Adrenal gland (tissue), 12 donors: Measurements from ENCODE around the gene FHIT. TPM values are rescaled to one million over a fixed set of nuclear protein-coding genes. Genes with fewer than 3 reads are reported as not detected.

ENCODE experiments used
- DNase-seq, 7 donors: peaks; one replicate each; pipeline ENCODE4 v3.0.0-alpha.2; 2019 to 2020
- H3K27ac ChIP-seq, 5 donors: fragments of 200-600 bp; sonication (generic) in 4 of 5; 1 replicate in 3 of 5; 2 replicates in 2 of 5; pipeline versions ENCODE4 v1.5.1 to v1.8.0; 2016 to 2020; ENCODE audit warnings: mild to moderate bottlenecking in 1 of 5
- H3K27me3 ChIP-seq: fragments of 200-600 bp; 2 replicates; pipeline ENCODE4 v1.8.0; 2021
- H3K36me3 ChIP-seq, 2 donors: fragments of 200-600 bp; replicated peaks in 1 of 2; 1 replicate in 1 of 2; 2 replicates in 1 of 2; pipeline versions ENCODE4 v1.5.1 to v1.8.0; 2018 to 2022
- H3K4me1 ChIP-seq, 2 donors: fragments of 200-600 bp; replicated peaks in 1 of 2; 1 replicate in 1 of 2; 2 replicates in 1 of 2; pipeline versions ENCODE4 v1.5.1 to v1.8.0; 2018 to 2021
- H3K4me3 ChIP-seq, 4 donors: fragments of 200-600 bp; sonication (generic) in 3 of 4; one replicate each; pipeline ENCODE4 v1.5.1; 2016 to 2018
- H3K9me3 ChIP-seq, 3 donors: fragments of 200-600 bp; sonication (generic) in 1 of 3; replicated peaks in 1 of 3; 1 replicate in 2 of 3; 2 replicates in 1 of 3; pipeline versions ENCODE4 v1.5.1 to v1.8.0; 2016 to 2021
- CTCF ChIP-seq, 6 experiments: fragments of 450-650 bp in 4 of 6; fragments of 200-600 bp in 2 of 6; sonication (generic) in 1 of 6; IDR thresholded peaks; 1 replicate in 5 of 6; 2 replicates in 1 of 6; pipeline versions ENCODE4 v1.5.1 to v1.8.0; 2016 to 2021; ENCODE audit warnings: antibody characterized with exemption in 6 of 6, mild to moderate bottlenecking in 2 of 6, moderate library complexity in 1 of 6
- POLR2A ChIP-seq, 2 donors: fragments of 450-650 bp; IDR thresholded peaks; one replicate each; pipeline ENCODE4 v1.6.1; 2017; ENCODE audit warnings: antibody characterized with exemption in 2 of 2, mild to moderate bottlenecking in 2 of 2, moderate library complexity in 1 of 2
- WGBS, 4 donors: extraction: QIAGEN DNeasy Blood & Tissue Kit in 2 of 4; methylation state at CpG; one replicate each; pipeline versions ENCODE4 v1.1.5 to v1.1.7; 2013 to 2017; 5-methylcytosine and 5-hydroxymethylcytosine counted together
- intact Hi-C, 2 donors: fragments of 100-400 bp; cut with DNase I; formaldehyde crosslinking; loops; one replicate each; pipeline versions ENCODE4 v1.14.1 to v1.15.0; 2022 to 2023
- polyA plus RNA-seq, 3 donors: library from polyadenylated mRNA; stranded (reverse); fragments of 200-250 nt in 2 of 3; fragments of 350-450 nt in 1 of 3; fragmentation: Illumina TruSeq in 1 of 3; extraction: RNeasy Lipid Tissue Mini Kit (QIAGEN cat#74804) in 1 of 3; gene quantifications; one replicate each; pipeline ENCODE4 v1.2.3, GENCODE V29; 2013 to 2014
- total RNA-seq, 9 donors: library from RNA; depleted of rRNA in 4 of 9; stranded (reverse); fragments of >200 nt in 4 of 9; fragments of 120-200 nt in 1 of 9; fragmentation: NEBNext Ultra II Directional in 1 of 9; extraction: Animal tissue kit (Norgen Biotek cat#: 25700) in 1 of 9; gene quantifications; one replicate each; pipeline versions ENCODE4 v1.1.0 to v1.2.4, GENCODE V29; 2013 to 2023
- donor health status: healthy with polysubstance abuse.
- donor health status: Bipolar disorder and iron deficiency.
- donor health status: DM: yes; HTN: yes; CAD: no.
- donor health status: DM: no; HTN: no; CAD: no.
- donor health status: DM: no; HTN: no; CAD: no.
- donor health status: DM: yes; HTN: yes; CAD: no.

FHIT gene
- total and polyA plus RNA-seq, 12 donors, result 14.1 to 43.9 (median 28.8) TPM

- H3K27ac ChIP-seq, result no peak overlapping the region
- no peak overlapping the region for H3K4me3 ChIP-seq
- H3K4me1 ChIP-seq, result peaks cover 0 to 7% of the 10 kb centered on the region in 2 donors
- H3K9me3 ChIP-seq, result no peaks in the 10 kb centered on the region
- no peak for TF ChIP-seq POLR2A (IDR thresholded peaks at IDR 0.05)
- no peaks in the 10 kb centered on the region for H3K27me3 ChIP-seq
- DNase-seq, result no peak
- no peaks in the 10 kb centered on the region for H3K36me3 ChIP-seq
- WGBS, 4 donors, result 93 to 97% (median 94%) methylated on average over 4 of the region's 4 CpGs
- intact Hi-C loops, result no loop called here
Measured at GRCh38 chr3:60220768-60221167, 1030.5 kb downstream of the FHIT start.

GRCh38 chr3:60219501-60219900, 1031.8 kb downstream of the FHIT start:
- Histone ChIP-seq H3K27me3 (no peaks in the 10 kb centered on the region), H3K27ac (no peak overlapping the region), H3K4me3 (no peak overlapping the region), H3K36me3 (no peaks in the 10 kb centered on the region), H3K4me1 (peaks cover 0 to 7% of the 10 kb centered on the region in 2 donors), H3K9me3 (no peaks in the 10 kb centered on the region)
- no peak for DNase-seq
- WGBS, 4 donors, result 88 to 95% (median 91%) methylated on average over 2 of the region's 2 CpGs
- intact Hi-C loops, result no loop called here
- no peak for TF ChIP-seq CTCF (IDR thresholded peaks at IDR 0.05)
- TF ChIP-seq POLR2A (IDR thresholded peaks at IDR 0.05), result no peak

GRCh38 chr3:60217156-60217911, 1033.9 kb downstream of the FHIT start:
- TF ChIP-seq CTCF (IDR thresholded peaks at IDR 0.05), result no peak
- TF ChIP-seq POLR2A (IDR thresholded peaks at IDR 0.05), result no peak
- Histone ChIP-seq H3K9me3 (no peaks in the 10 kb centered on the region), H3K27ac (no peak overlapping the region), H3K4me3 (no peak overlapping the region), H3K27me3 (no peaks in the 10 kb centered on the region), H3K36me3 (no peaks in the 10 kb centered on the region), H3K4me1 (peaks cover 0 to 7% of the 10 kb centered on the region in 2 donors)
- no peak for DNase-seq
- intact Hi-C loops, result no loop called here
- 47 to 68% (median 64%) methylated on average over 3 of the region's 3 CpGs for WGBS, 4 donors

- no peak for DNase-seq
- TF ChIP-seq CTCF (IDR thresholded peaks at IDR 0.05) (no peak), POLR2A (IDR thresholded peaks at IDR 0.05) (no peak)
- no peak overlapping the region for H3K27ac ChIP-seq
- H3K4me3 ChIP-seq, result no peak overlapping the region
- H3K36me3 ChIP-seq, result no peaks in the 10 kb centered on the region
- H3K27me3 ChIP-seq, result no peaks in the 10 kb centered on the region
- peaks cover 0 to 7% of the 10 kb centered on the region in 2 donors for H3K4me1 ChIP-seq
- 80 to 94% (median 89%) methylated on average over 2 of the region's 2 CpGs for WGBS, 4 donors
- intact Hi-C loops, result no loop called here
- no peaks in the 10 kb centered on the region for H3K9me3 ChIP-seq
Measured at GRCh38 chr3:60216462-60217075, 1034.7 kb downstream of the FHIT start.
